HCT116 (cell line): Measurements from ENCODE around the gene TTF2. TPM values are rescaled to one million over a fixed set of nuclear protein-coding genes. Genes with fewer than 3 reads are reported as not detected.

Source experiments
- ATAC-seq: fragments of 200-7000 bp; cut with Tn5 transposase; 2 replicates; pipeline ENCODE4 v1.9.1; 2020; ENCODE audit warnings: mild to moderate bottlenecking, moderate library complexity
- BruUV-seq: library from RNA; stranded (reverse); fragments of 400-500 nt; replicated peaks from 2 replicates; lab custom pipeline; 2021; lab: Mats Ljungman, UMichigan
- CTCF ChIA-PET: fragments of 300-600 bp; sonication (Branson Sonifier 250); formaldehyde crosslinking; loops from one replicate; lab custom pipeline; 2021; ENCODE audit warnings: antibody characterized with exemption; lab: Charles Lee
- POLR2A ChIA-PET: fragments of 300-600, 350-600 bp; sonication (Branson Sonifier 250); formaldehyde crosslinking; loops from one replicate; lab custom pipeline; 2021; ENCODE audit warnings: antibody characterized with exemption; lab: Charles Lee
- RAD21 ChIA-PET, 2 experiments: fragments of 300-600 bp; sonication (Branson Sonifier 250); formaldehyde crosslinking; loops; one replicate each; lab custom pipeline; 2023; ENCODE audit warnings: low total read pairs in 2 of 2; ENCODE audit not compliant: uncharacterized antibody in 2 of 2, unreplicated experiment in 2 of 2, low non-redundant PET in 1 of 2; lab: Charles Lee
- DNase-seq: peaks from one replicate; pipeline ENCODE4 v3.0.0-alpha.2; 2010; ENCODE audit warnings: low read depth, low spot score
- H2AFZ ChIP-seq: fragments of 200-600 bp; shearing (Covaris generic), sonication (generic); 2 replicates; pipeline ENCODE4 v1.6.1; 2017; ENCODE audit warnings: low read depth, mixed run types, mixed read lengths, antibody characterized with exemption, low read length; ENCODE audit not compliant: poor library complexity, severe bottlenecking
- H3K27ac ChIP-seq: 2 replicates; pipeline ENCODE4 v1.5.1; 2012; ENCODE audit warnings: low read depth, low read length
- H3K27me3 ChIP-seq: fragments of 200-600 bp; sonication (generic); 2 replicates; pipeline ENCODE4 v1.6.1; 2016; ENCODE audit warnings: mixed run types, low read length, mixed read lengths; ENCODE audit not compliant: insufficient read depth
- H3K36me3 ChIP-seq, 2 experiments: fragments of 200-500 bp in 1 of 2; fragments of 200-600 bp in 1 of 2; sonication (Bioruptor generic) in 1 of 2; sonication (generic) in 1 of 2; 2 replicates each; pipeline versions ENCODE4 v1.5.1 to v1.6.1; 2014 to 2016; ENCODE audit warnings: low read length in 2 of 2, inconsistent platforms in 1 of 2, mixed read lengths in 1 of 2, mixed run types in 1 of 2; ENCODE audit not compliant: insufficient read depth in 2 of 2, control insufficient read depth in 1 of 2
- H3K4me1 ChIP-seq, 2 experiments: fragments of 200-600 bp in 1 of 2; sonication (generic) in 1 of 2; 2 replicates each; pipeline versions ENCODE4 v1.5.1 to v1.6.1; 2012 to 2017; ENCODE audit warnings: low read length in 2 of 2, inconsistent platforms in 1 of 2, mild to moderate bottlenecking in 1 of 2, mixed read lengths in 1 of 2, mixed run types in 1 of 2, moderate library complexity in 1 of 2; ENCODE audit not compliant: insufficient read depth in 2 of 2, control insufficient read depth in 1 of 2
- H3K4me2 ChIP-seq: fragments of 200-600 bp; sonication (generic); 2 replicates; pipeline ENCODE4 v1.6.1; 2017; ENCODE audit warnings: mixed run types, low read length, mixed read lengths
- H3K4me3 ChIP-seq, 2 experiments: fragments of 200-600 bp in 1 of 2; sonication (generic) in 1 of 2; replicated peaks in 1 of 2; 2 replicates each; pipeline ENCODE4 v1.5.1; 2011 to 2016; ENCODE audit warnings: low read length in 2 of 2, control low read depth in 1 of 2, low read depth in 1 of 2, mild to moderate bottlenecking in 1 of 2, mixed read lengths in 1 of 2, mixed run types in 1 of 2
- H3K79me2 ChIP-seq: fragments of 200-600 bp; sonication (generic); 2 replicates; pipeline ENCODE4 v1.6.1; 2017; ENCODE audit warnings: mild to moderate bottlenecking, mixed run types, low read length, moderate library complexity, mixed read lengths; ENCODE audit not compliant: insufficient read depth
- H3K9ac ChIP-seq: fragments of 200-600 bp; sonication (generic); 2 replicates; pipeline ENCODE4 v1.6.1; 2016; ENCODE audit warnings: low read length, mixed read lengths
- H3K9me2 ChIP-seq: fragments of 200-600 bp; sonication (generic), shearing (Covaris generic); 2 replicates; pipeline ENCODE4 v1.6.1; 2017; ENCODE audit warnings: mixed run types, mild to moderate bottlenecking, moderate library complexity; ENCODE audit not compliant: insufficient read depth
- H3K9me3 ChIP-seq, 2 experiments: fragments of 200-500 bp in 1 of 2; fragments of 200-600 bp in 1 of 2; sonication (Bioruptor generic) in 1 of 2; sonication (generic) in 1 of 2; 2 replicates each; pipeline ENCODE4 v1.6.1; 2014 to 2017; ENCODE audit warnings: low read length in 2 of 2, mixed read lengths in 2 of 2, inconsistent platforms in 1 of 2, low read depth in 1 of 2, mild to moderate bottlenecking in 1 of 2, mixed run types in 1 of 2, moderate library complexity in 1 of 2; ENCODE audit not compliant: control insufficient read depth in 1 of 2, insufficient read depth in 1 of 2
- H4K20me1 ChIP-seq: fragments of 200-600 bp; sonication (generic), shearing (Covaris generic); 2 replicates; pipeline ENCODE4 v1.6.1; 2017; ENCODE audit warnings: mixed run types, mild to moderate bottlenecking, moderate library complexity; ENCODE audit not compliant: insufficient read depth
- CBX3 ChIP-seq: IDR thresholded peaks from 2 replicates; pipeline ENCODE4 v1.6.1; 2012; ENCODE audit warnings: low read depth
- EGR1 ChIP-seq: IDR thresholded peaks from 2 replicates; pipeline ENCODE4 v1.6.1; 2012; ENCODE audit warnings: low read depth
- ELF1 ChIP-seq: IDR thresholded peaks from 2 replicates; pipeline ENCODE4 v1.6.1; 2012; ENCODE audit warnings: low read depth, borderline replicate concordance
- EZH2 ChIP-seq: fragments of 200-600 bp; sonication (generic); IDR thresholded peaks from 2 replicates; pipeline ENCODE4 v1.6.1; 2017; ENCODE audit warnings: antibody characterized with exemption, mixed run types
- EZH2phosphoT487 ChIP-seq: fragments of 200-600 bp; IDR thresholded peaks from 2 replicates; pipeline ENCODE4 v1.6.1; 2018; ENCODE audit warnings: antibody characterized with exemption, borderline replicate concordance
- FOSL1 ChIP-seq: IDR thresholded peaks from 2 replicates; pipeline ENCODE4 v1.6.1; 2012; ENCODE audit warnings: low read depth
- JUND ChIP-seq: IDR thresholded peaks from 2 replicates; pipeline ENCODE4 v1.6.1; 2012
- SRF ChIP-seq: IDR thresholded peaks from 2 replicates; pipeline ENCODE4 v1.6.1; 2012; ENCODE audit warnings: low read depth
- TCF7L2 ChIP-seq: IDR thresholded peaks from 2 replicates; pipeline ENCODE4 v1.7.0; 2011; ENCODE audit warnings: borderline replicate concordance, inconsistent platforms; ENCODE audit not compliant: insufficient read depth, insufficient read length; ENCODE audit errors: extremely low read depth
- YY1 ChIP-seq: IDR thresholded peaks from 2 replicates; pipeline ENCODE4 v1.6.1; 2011; ENCODE audit warnings: low read length, low read depth, moderate library complexity, mild to moderate bottlenecking; ENCODE audit not compliant: insufficient replicate concordance; ENCODE audit errors: extremely low read depth
- ZFX ChIP-seq: fragments of 450-650 bp; IDR thresholded peaks from 2 replicates; pipeline ENCODE4 v1.6.1; 2017
- ZNF274 ChIP-seq: fragments of 200-500 bp; sonication (Bioruptor generic); IDR thresholded peaks from 2 replicates; pipeline ENCODE4 v1.6.1; 2014; ENCODE audit warnings: mild to moderate bottlenecking, low read depth, low read length, inconsistent platforms
- intact Hi-C: fragments of 100-400 bp; cut with micrococcal nuclease; formaldehyde crosslinking; loops from 2 replicates; pipeline ENCODE4 v1.10.0; 2022
- total RNA-seq: library from RNA; stranded (reverse); gene quantifications from one replicate; pipeline ENCODE4 v1.2.1, GENCODE V29; 2021; ENCODE audit not compliant: unreplicated experiment
- TF ChIP-seq, protein P1 (sequence below): IDR thresholded peaks from 2 replicates; pipeline ENCODE4 v1.6.1; 2012; ENCODE audit warnings: low read depth
- TF ChIP-seq, protein P2 (sequence below), 3 experiments: fragments of 200-600 bp in 1 of 3; sonication (generic) in 1 of 3; IDR thresholded peaks in 2 of 3; conservative IDR thresholded peaks in 1 of 3; 2 replicates each; pipeline ENCODE4 v1.5.1; 2012 to 2017; ENCODE audit warnings: low read depth in 2 of 3, low read length in 2 of 3, antibody characterized with exemption in 1 of 3, borderline replicate concordance in 1 of 3, control low read depth in 1 of 3, mild to moderate bottlenecking in 1 of 3, mixed read lengths in 1 of 3, mixed run types in 1 of 3, moderate library complexity in 1 of 3; ENCODE audit not compliant: insufficient read depth in 1 of 3
- TF ChIP-seq, protein P3 (sequence below): IDR thresholded peaks from 2 replicates; pipeline ENCODE4 v1.6.1; 2012

TTF2 gene
- total RNA-seq, 1 experiment from 2014 or later = 60.3 TPM

DNA sequence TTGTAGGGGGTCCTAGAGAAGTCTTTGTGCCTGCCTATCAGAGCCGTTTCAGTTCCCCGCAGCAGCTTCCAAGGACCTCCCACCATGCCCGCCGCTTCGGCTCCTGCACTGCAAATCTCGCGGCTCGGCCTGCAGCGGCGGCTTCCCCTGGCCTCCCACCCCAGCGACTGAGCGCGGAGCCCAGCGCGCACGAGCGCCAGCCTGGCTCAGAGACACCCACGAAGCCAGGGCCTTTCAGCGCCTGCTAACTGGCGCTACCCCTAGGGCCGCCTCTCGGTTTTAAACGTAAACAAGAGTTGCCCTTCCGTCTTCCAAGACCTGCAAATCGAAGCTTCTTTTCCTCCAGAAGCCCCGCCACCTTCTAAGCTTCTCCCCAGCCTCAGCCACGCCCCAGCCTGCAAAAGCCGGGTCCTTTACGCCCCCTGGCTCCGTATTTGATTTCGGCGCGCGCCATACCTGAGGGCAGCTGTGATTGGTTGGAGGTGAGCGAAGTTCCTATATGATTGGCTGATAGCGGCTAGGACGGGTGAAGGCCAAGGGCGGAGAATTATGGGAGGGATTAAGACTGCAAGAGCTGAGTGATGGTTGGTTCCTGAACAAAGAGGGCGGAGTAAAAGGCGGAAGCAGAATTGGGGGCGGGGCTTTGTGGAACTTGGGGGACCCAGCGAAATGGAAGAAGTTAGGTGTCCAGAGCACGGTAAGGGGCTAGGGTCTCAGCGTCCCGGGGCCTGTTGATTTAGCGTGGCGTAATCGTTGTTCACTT is at the start of gene TTF2 (continued):
- TF ChIP-seq, protein P1, sequence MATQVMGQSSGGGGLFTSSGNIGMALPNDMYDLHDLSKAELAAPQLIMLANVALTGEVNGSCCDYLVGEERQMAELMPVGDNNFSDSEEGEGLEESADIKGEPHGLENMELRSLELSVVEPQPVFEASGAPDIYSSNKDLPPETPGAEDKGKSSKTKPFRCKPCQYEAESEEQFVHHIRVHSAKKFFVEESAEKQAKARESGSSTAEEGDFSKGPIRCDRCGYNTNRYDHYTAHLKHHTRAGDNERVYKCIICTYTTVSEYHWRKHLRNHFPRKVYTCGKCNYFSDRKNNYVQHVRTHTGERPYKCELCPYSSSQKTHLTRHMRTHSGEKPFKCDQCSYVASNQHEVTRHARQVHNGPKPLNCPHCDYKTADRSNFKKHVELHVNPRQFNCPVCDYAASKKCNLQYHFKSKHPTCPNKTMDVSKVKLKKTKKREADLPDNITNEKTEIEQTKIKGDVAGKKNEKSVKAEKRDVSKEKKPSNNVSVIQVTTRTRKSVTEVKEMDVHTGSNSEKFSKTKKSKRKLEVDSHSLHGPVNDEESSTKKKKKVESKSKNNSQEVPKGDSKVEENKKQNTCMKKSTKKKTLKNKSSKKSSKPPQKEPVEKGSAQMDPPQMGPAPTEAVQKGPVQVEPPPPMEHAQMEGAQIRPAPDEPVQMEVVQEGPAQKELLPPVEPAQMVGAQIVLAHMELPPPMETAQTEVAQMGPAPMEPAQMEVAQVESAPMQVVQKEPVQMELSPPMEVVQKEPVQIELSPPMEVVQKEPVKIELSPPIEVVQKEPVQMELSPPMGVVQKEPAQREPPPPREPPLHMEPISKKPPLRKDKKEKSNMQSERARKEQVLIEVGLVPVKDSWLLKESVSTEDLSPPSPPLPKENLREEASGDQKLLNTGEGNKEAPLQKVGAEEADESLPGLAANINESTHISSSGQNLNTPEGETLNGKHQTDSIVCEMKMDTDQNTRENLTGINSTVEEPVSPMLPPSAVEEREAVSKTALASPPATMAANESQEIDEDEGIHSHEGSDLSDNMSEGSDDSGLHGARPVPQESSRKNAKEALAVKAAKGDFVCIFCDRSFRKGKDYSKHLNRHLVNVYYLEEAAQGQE = no peak
- TF ChIP-seq ELF1 (peak; percentile 75), EZH2 (no peak)
- TF ChIP-seq, all 23 proteins: peak for 9

GRCh38 chr1:117011334-117011733 is 48.8 kb upstream of the TTF2 start:
- RAD21 ChIA-PET = no interaction called here
- H3K27me3 ChIP-seq = no peaks in the 10 kb centered on the region
- no peak overlapping the region for H2AFZ ChIP-seq
- no peak overlapping the region for H3K4me3 ChIP-seq
- H3K4me2 ChIP-seq = no peak overlapping the region
- POLR2A ChIA-PET = no interaction called here
- no peak overlapping the region for H3K27ac ChIP-seq
- H3K9ac ChIP-seq = no peak overlapping the region
- H3K9me3 ChIP-seq = no peaks in the 10 kb centered on the region
- H3K9me2 ChIP-seq = no peaks in the 10 kb centered on the region
- H3K36me3 ChIP-seq = no peaks in the 10 kb centered on the region
- BruUV-seq = no TSS peak
- H4K20me1 ChIP-seq = no peaks in the 10 kb centered on the region
- no peak for ATAC-seq
- H3K4me1 ChIP-seq = no peaks in the 10 kb centered on the region
- CTCF ChIA-PET = no interaction called here
- intact Hi-C loops = no loop called here
- no peaks in the 10 kb centered on the region for H3K79me2 ChIP-seq
- DNase-seq = no peak
- TF ChIP-seq EZH2phosphoT487 (no peak), ZFX (no peak), YY1 (no peak), CBX3 (no peak), SRF (no peak), EGR1 (no peak), FOSL1 (no peak), TCF7L2 (no peak), JUND (no peak), ELF1 (no peak), ZNF274 (no peak), EZH2 (no peak)
- TF ChIP-seq, protein P2, sequence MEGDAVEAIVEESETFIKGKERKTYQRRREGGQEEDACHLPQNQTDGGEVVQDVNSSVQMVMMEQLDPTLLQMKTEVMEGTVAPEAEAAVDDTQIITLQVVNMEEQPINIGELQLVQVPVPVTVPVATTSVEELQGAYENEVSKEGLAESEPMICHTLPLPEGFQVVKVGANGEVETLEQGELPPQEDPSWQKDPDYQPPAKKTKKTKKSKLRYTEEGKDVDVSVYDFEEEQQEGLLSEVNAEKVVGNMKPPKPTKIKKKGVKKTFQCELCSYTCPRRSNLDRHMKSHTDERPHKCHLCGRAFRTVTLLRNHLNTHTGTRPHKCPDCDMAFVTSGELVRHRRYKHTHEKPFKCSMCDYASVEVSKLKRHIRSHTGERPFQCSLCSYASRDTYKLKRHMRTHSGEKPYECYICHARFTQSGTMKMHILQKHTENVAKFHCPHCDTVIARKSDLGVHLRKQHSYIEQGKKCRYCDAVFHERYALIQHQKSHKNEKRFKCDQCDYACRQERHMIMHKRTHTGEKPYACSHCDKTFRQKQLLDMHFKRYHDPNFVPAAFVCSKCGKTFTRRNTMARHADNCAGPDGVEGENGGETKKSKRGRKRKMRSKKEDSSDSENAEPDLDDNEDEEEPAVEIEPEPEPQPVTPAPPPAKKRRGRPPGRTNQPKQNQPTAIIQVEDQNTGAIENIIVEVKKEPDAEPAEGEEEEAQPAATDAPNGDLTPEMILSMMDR (IDR thresholded peaks at IDR 0.05 in 2 of 3, conservative IDR thresholded peaks at IDR 0.05 in 1 of 3; ENCODE audit: borderline replicate concordance in 1 of 3, insufficient read depth in 1 of 3, low read depth in 2 of 3, low read length in 2 of 3) = no peak
- TF ChIP-seq, protein P3, sequence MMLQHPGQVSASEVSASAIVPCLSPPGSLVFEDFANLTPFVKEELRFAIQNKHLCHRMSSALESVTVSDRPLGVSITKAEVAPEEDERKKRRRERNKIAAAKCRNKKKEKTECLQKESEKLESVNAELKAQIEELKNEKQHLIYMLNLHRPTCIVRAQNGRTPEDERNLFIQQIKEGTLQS = no peak
- TF ChIP-seq, protein P1 = no peak
